Measurements from ENCODE around the gene VPS54. TPM values are rescaled to one million over a fixed set of nuclear protein-coding genes. Genes with fewer than 3 reads are reported as not detected.
A peak's percentile ranks its signal among the peaks of the same experiment; 100 is the strongest.

VPS54 gene
- polyA plus RNA-seq, 1 donor (not counting 4 experiments of a cell fraction or from before 2014, with no cell fraction given), result 18.2 TPM

DNA sequence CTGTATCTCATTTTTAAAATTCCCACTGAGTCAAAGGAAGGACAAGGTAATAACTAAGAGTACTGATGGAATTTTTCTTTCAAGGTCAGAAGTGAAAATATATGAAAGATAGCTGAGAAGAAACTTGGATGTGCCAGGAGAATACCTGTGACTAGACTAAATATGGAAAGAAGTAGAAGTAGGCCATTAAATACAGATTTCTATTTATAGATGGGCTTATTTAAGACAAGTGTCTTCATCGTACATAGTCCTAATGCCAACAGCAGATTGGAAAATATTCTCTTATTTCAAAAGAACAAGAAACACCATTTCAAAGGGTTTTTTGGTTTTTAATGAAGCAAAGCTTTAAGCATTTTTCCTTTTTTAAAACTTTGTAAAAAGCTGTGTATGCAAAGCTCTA is 155.5 kb downstream of the VPS54 start:
- Histone ChIP-seq H3K9me1 (ENCODE audit: control insufficient read depth, extremely low read depth, insufficient read depth, low read length) (no peaks in the 10 kb centered on the region), H3K4me2 (ENCODE audit: control insufficient read depth, extremely low read depth, insufficient read depth, low read depth, low read length) (no peak overlapping the region), H4K20me1 (ENCODE audit: control insufficient read depth, extremely low read depth, insufficient read depth, low read length) (no peaks in the 10 kb centered on the region), H3K4me3 (ENCODE audit: control insufficient read depth in 2 of 3, extremely low read depth in 1 of 3, insufficient read depth in 2 of 3, low read depth in 1 of 3, low read length in 3 of 3) (no peak overlapping the region), H3K36me3 (ENCODE audit: control insufficient read depth in 2 of 2, extremely low read depth in 1 of 2, insufficient read depth in 2 of 2, low read length in 2 of 2) (peaks cover 5 to 8% of the 10 kb centered on the region in 2 experiments), H3K9me3 (ENCODE audit: control insufficient read depth, low read depth, low read length) (no peaks in the 10 kb centered on the region), H3K27me3 (ENCODE audit: control insufficient read depth, extremely low read depth, insufficient read depth, low read length) (no peaks in the 10 kb centered on the region), H3K9ac (ENCODE audit: control insufficient read depth, extremely low read depth, insufficient read depth, low read length) (no peak overlapping the region), H3K27ac (ENCODE audit: control insufficient read depth, insufficient read depth, low read length) (no peak overlapping the region), H3K4me1 (ENCODE audit: control insufficient read depth, extremely low read depth, insufficient read depth, low read length) (peaks cover 49% of the 10 kb centered on the region), H3K79me2 (ENCODE audit: control insufficient read depth, insufficient read depth, low read length) (peaks cover 26% of the 10 kb centered on the region), H2AFZ (ENCODE audit: control insufficient read depth, low read length) (no peak overlapping the region)
- TF ChIP-seq EZH2 (IDR thresholded peaks at IDR 0.05; ENCODE audit: low read length), result no peak
- TF ChIP-seq, protein P1, sequence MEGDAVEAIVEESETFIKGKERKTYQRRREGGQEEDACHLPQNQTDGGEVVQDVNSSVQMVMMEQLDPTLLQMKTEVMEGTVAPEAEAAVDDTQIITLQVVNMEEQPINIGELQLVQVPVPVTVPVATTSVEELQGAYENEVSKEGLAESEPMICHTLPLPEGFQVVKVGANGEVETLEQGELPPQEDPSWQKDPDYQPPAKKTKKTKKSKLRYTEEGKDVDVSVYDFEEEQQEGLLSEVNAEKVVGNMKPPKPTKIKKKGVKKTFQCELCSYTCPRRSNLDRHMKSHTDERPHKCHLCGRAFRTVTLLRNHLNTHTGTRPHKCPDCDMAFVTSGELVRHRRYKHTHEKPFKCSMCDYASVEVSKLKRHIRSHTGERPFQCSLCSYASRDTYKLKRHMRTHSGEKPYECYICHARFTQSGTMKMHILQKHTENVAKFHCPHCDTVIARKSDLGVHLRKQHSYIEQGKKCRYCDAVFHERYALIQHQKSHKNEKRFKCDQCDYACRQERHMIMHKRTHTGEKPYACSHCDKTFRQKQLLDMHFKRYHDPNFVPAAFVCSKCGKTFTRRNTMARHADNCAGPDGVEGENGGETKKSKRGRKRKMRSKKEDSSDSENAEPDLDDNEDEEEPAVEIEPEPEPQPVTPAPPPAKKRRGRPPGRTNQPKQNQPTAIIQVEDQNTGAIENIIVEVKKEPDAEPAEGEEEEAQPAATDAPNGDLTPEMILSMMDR (optimal IDR thresholded peaks at IDR 0.05 in 1 of 3, IDR thresholded peaks at IDR 0.05 in 1 of 3, conservative IDR thresholded peaks at IDR 0.05 in 1 of 3; ENCODE audit: extremely low read depth in 1 of 3, insufficient read depth in 2 of 3, low read length in 3 of 3), result no peak
- dilution Hi-C loops (cut with MboI; ENCODE audit: extremely low pct_ligation_motif_present, low sequenced_read_pairs), result no loop called here
- no peak for DNase-seq (ENCODE audit: low read depth, low spot score)
- no peak for FAIRE-seq

DNA sequence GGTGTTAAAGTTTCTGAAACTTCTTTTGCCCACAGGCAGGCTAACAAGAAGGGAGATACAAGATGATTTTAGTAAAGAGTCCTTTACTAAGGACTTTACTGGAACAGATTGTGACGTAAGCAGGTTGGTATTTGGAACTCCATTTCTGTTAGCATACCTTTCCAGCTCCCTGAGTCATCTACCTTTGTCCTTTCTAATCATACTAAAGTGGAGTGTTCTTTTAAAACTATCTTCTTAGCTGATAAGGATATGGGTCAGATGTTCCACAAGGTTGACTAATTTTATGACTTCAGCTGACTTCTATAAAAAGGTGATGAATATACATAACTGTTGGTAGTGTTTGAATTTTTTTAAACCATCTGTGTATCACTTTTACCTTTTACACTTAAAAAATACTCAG is 156.4 kb downstream of the VPS54 start:
- Histone ChIP-seq H3K9me3 (ENCODE audit: control insufficient read depth, low read depth, low read length) (no peaks in the 10 kb centered on the region), H3K4me1 (ENCODE audit: control insufficient read depth, extremely low read depth, insufficient read depth, low read length) (peaks cover 49% of the 10 kb centered on the region), H3K27me3 (ENCODE audit: control insufficient read depth, extremely low read depth, insufficient read depth, low read length) (no peaks in the 10 kb centered on the region), H3K79me2 (ENCODE audit: control insufficient read depth, insufficient read depth, low read length) (peaks cover 22% of the 10 kb centered on the region), H3K9me1 (ENCODE audit: control insufficient read depth, extremely low read depth, insufficient read depth, low read length) (no peaks in the 10 kb centered on the region), H3K36me3 (ENCODE audit: control insufficient read depth in 2 of 2, extremely low read depth in 1 of 2, insufficient read depth in 2 of 2, low read length in 2 of 2) (peaks cover 7 to 12% of the 10 kb centered on the region in 2 experiments), H2AFZ (ENCODE audit: control insufficient read depth, low read length) (no peak overlapping the region), H3K4me3 (ENCODE audit: control insufficient read depth in 2 of 3, extremely low read depth in 1 of 3, insufficient read depth in 2 of 3, low read depth in 1 of 3, low read length in 3 of 3) (no peak overlapping the region), H3K27ac (ENCODE audit: control insufficient read depth, insufficient read depth, low read length) (peak overlapping the region; percentile 16), H3K9ac (ENCODE audit: control insufficient read depth, extremely low read depth, insufficient read depth, low read length) (no peak overlapping the region), H3K4me2 (ENCODE audit: control insufficient read depth, extremely low read depth, insufficient read depth, low read depth, low read length) (peak overlapping the region; percentile 29), H4K20me1 (ENCODE audit: control insufficient read depth, extremely low read depth, insufficient read depth, low read length) (no peaks in the 10 kb centered on the region)
- dilution Hi-C loops (cut with MboI; ENCODE audit: extremely low pct_ligation_motif_present, low sequenced_read_pairs), result no loop called here
- peak; percentile 87 for FAIRE-seq
- TF ChIP-seq EZH2 (IDR thresholded peaks at IDR 0.05; ENCODE audit: low read length), result no peak
- TF ChIP-seq, protein P1 (optimal IDR thresholded peaks at IDR 0.05 in 1 of 3, IDR thresholded peaks at IDR 0.05 in 1 of 3, conservative IDR thresholded peaks at IDR 0.05 in 1 of 3; ENCODE audit: extremely low read depth in 1 of 3, insufficient read depth in 2 of 3, low read length in 3 of 3), result no peak
- peak; percentile 88 for DNase-seq (ENCODE audit: low read depth, low spot score)
